Effector memory CD8-positive, alpha-beta T cell (primary cell): ENCODE measurements around the gene MAGEB2.

Experiments
- ATAC-seq: fragments of 150-1000 bp; cut with Tn5 transposase; replicated peaks from 2 replicates; pipeline ENCODE4 v1.10.0; 2021; ENCODE audit warnings: mild to moderate bottlenecking, moderate library complexity
- DNase-seq, 3 experiments: peaks; one replicate each; pipeline ENCODE4 v3.0.0; 2021
- H3K27ac Mint-ChIP-seq, 2 donors: one replicate each; pipeline ENCODE4 v1.8.0; 2022; ENCODE audit warnings: mild to moderate bottlenecking in 2 of 2, mixed read lengths in 2 of 2, moderate library complexity in 2 of 2
- H3K27me3 Mint-ChIP-seq, 2 donors: one replicate each; pipeline ENCODE4 v1.8.0; 2022; ENCODE audit warnings: mixed read lengths in 2 of 2
- H3K36me3 Mint-ChIP-seq: one replicate; pipeline ENCODE4 v1.8.0; 2022; ENCODE audit warnings: mild to moderate bottlenecking, moderate library complexity, mixed read lengths; ENCODE audit not compliant: insufficient read depth
- H3K4me1 Mint-ChIP-seq, 2 donors: one replicate each; pipeline ENCODE4 v1.8.0; 2022; ENCODE audit warnings: low read depth in 2 of 2, mixed read lengths in 2 of 2
- H3K4me3 Mint-ChIP-seq, 2 donors: one replicate each; pipeline ENCODE4 v1.8.0; 2022; ENCODE audit warnings: mild to moderate bottlenecking in 2 of 2, mixed read lengths in 2 of 2, moderate library complexity in 2 of 2
- H3K9me3 Mint-ChIP-seq, 2 donors: one replicate each; pipeline ENCODE4 v1.8.0; 2022; ENCODE audit warnings: mixed read lengths in 2 of 2

MAGEB2 gene

GRCh38 chrX:30241724-30242415 lies 26.5 kb downstream of the MAGEB2 start, which contains the start of gene MAGEB4:
MAGEB4 (plus strand) TSS chrX:30242000; CDS start chrX:30242136, 136 bp downstream.
- Mint-ChIP-seq H3K9me3 (peaks cover 0 to 7% of the 10 kb centered on the region in 2 donors), H3K27me3 (no peaks in the 10 kb centered on the region), H3K4me3 (no peak within 1 kb of the TSS), H3K36me3 (no peaks in the 10 kb centered on the region), H3K27ac (no peak within 1 kb of the TSS), H3K4me1 (no peaks in the 10 kb centered on the region)
- ATAC-seq = no peak
- DNase-seq = no peak

GRCh38 chrX:30246769-30247489 lies 31.6 kb downstream of the MAGEB2 start, which contains the start of gene MAGEB1:
MAGEB1 (plus strand) TSS chrX:30247146; CDS start chrX:30250494, 3,348 bp downstream.
- Mint-ChIP-seq H3K4me1 (no peaks in the 10 kb centered on the region), H3K4me3 (no peak within 1 kb of the TSS), H3K9me3 (peaks cover 0 to 3% of the 10 kb centered on the region in 2 donors), H3K36me3 (no peaks in the 10 kb centered on the region), H3K27ac (no peak within 1 kb of the TSS), H3K27me3 (no peaks in the 10 kb centered on the region)
- DNase-seq = no peak
- ATAC-seq = no peak

DNA sequence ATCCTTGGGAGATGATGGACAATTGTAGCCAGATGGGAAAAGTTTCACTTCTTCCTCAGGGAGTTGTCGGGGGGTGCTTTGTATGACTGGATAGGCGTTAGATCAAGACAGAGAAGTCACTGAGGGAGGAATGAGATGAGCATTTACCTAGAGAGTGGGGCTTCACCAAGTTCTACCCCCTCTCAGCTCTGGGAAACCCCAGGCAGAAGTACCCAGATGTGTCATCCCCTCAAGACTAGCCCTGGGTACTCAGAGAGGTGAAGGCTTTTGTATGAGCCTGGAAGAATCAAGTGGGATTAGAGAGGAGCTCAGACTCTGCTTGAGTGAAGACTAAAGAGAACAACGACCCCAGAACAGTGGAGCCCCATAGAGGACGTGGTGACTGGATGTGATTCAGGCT lies 33.5 kb downstream of the MAGEB2 start:
- no peaks in the 10 kb centered on the region for H3K27me3 Mint-ChIP-seq
- ATAC-seq (no peak), DNase-seq (no peak)
- H3K27ac Mint-ChIP-seq = no peak overlapping the region
- H3K36me3 Mint-ChIP-seq = no peaks in the 10 kb centered on the region
- H3K4me3 Mint-ChIP-seq = no peak overlapping the region
- peaks cover 0 to 3% of the 10 kb centered on the region in 2 donors for H3K9me3 Mint-ChIP-seq
- no peaks in the 10 kb centered on the region for H3K4me1 Mint-ChIP-seq

GRCh38 chrX:30253257-30253656 lies 37.9 kb downstream of the MAGEB2 start:
- ATAC-seq (no peak), DNase-seq (no peak)
- Mint-ChIP-seq H3K4me3 (no peak overlapping the region), H3K27ac (no peak overlapping the region), H3K36me3 (no peaks in the 10 kb centered on the region), H3K27me3 (no peaks in the 10 kb centered on the region), H3K4me1 (no peaks in the 10 kb centered on the region), H3K9me3 (peaks cover 0 to 5% of the 10 kb centered on the region in 2 donors)

DNA sequence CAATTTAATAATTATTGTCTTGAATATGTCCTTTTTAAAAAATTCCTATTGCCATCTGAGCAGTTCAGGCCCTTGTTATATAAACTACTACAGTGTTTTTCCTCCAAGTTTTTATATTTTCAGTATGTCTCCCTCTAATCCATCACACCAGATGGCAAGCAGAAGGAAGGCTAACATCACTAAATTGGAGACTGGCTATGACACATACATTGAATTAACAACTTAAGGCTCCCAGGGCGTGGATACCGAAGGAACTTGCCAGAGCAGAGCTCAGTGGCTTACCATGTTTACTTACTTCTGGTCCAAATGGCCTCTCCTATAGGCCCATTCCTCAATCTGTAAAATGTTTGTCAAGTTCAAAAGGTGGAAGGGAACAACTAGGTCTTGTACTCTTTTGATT lies 44.6 kb downstream of the MAGEB2 start:
- Mint-ChIP-seq H3K27ac (no peak overlapping the region), H3K36me3 (no peaks in the 10 kb centered on the region), H3K4me1 (no peaks in the 10 kb centered on the region), H3K9me3 (peaks cover 0 to 4% of the 10 kb centered on the region in 2 donors), H3K27me3 (no peaks in the 10 kb centered on the region), H3K4me3 (no peak overlapping the region)
- DNase-seq (no peak), ATAC-seq (no peak)

- Mint-ChIP-seq H3K27me3 (no peaks in the 10 kb centered on the region), H3K27ac (no peak overlapping the region), H3K9me3 (peaks cover 0 to 4% of the 10 kb centered on the region in 2 donors), H3K4me1 (no peaks in the 10 kb centered on the region), H3K36me3 (no peaks in the 10 kb centered on the region), H3K4me3 (no peak overlapping the region)
- ATAC-seq = no peak
- no peak for DNase-seq
Measured at GRCh38 chrX:30261012-30261411, 45.6 kb downstream of the MAGEB2 start.

GRCh38 chrX:30262763-30263162 lies 47.4 kb downstream of the MAGEB2 start:
- Mint-ChIP-seq H3K27me3 (no peaks in the 10 kb centered on the region), H3K9me3 (peaks cover 0 to 2% of the 10 kb centered on the region in 2 donors), H3K4me1 (no peaks in the 10 kb centered on the region), H3K27ac (no peak overlapping the region), H3K36me3 (no peaks in the 10 kb centered on the region), H3K4me3 (no peak overlapping the region)
- ATAC-seq (no peak), DNase-seq (no peak)
